Measurements from ENCODE around the gene STAB1.
"Not testable (repeated sequence)": the region's sequence is repeated elsewhere in the genome, so short reads cannot be mapped to it uniquely, and the experiment has no call there.

Gene STAB1

GRCh38 chr3:52520141-52520667 is 25.1 kb downstream of the STAB1 start:
- peaks cover 10% of the 10 kb centered on the region for H3K36me3 Mint-ChIP-seq (ENCODE audit: low read depth)
- H3K4me3 Mint-ChIP-seq: no peak overlapping the region
- H3K27me3 Mint-ChIP-seq: no peaks in the 10 kb centered on the region
- no peaks in the 10 kb centered on the region for H3K9me3 Mint-ChIP-seq
- H3K4me1 Mint-ChIP-seq (ENCODE audit: low read depth): no peaks in the 10 kb centered on the region
- no peak overlapping the region for H3K27ac Mint-ChIP-seq

- H3K4me3 Mint-ChIP-seq: no peak overlapping the region
- H3K27ac Mint-ChIP-seq: no peak overlapping the region
- no peaks in the 10 kb centered on the region for H3K27me3 Mint-ChIP-seq
- peaks cover 17% of the 10 kb centered on the region for H3K36me3 Mint-ChIP-seq (ENCODE audit: low read depth)
- no peaks in the 10 kb centered on the region for H3K4me1 Mint-ChIP-seq (ENCODE audit: low read depth)
- no peaks in the 10 kb centered on the region for H3K9me3 Mint-ChIP-seq
Observed at GRCh38 chr3:52520716-52521487, 25.8 kb downstream of the STAB1 start.

DNA sequence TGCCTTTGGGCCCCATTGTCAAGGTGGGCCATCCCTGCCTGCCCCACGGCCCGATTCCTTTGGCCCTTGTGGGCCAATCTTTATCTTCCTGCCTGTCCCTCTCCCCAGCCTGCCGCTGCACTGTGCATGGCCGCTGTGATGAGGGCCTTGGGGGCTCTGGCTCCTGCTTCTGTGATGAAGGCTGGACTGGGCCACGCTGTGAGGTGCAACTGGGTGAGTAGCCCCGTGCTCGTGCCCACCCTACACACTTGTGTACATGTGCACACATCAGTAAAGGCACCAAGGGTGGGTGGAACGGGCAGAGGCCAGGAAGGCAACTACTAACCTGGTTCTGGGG is 26.3 kb downstream of the STAB1 start:
- Mint-ChIP-seq H3K4me1 (ENCODE audit: low read depth) (no peaks in the 10 kb centered on the region), H3K4me3 (no peak overlapping the region)

DNA sequence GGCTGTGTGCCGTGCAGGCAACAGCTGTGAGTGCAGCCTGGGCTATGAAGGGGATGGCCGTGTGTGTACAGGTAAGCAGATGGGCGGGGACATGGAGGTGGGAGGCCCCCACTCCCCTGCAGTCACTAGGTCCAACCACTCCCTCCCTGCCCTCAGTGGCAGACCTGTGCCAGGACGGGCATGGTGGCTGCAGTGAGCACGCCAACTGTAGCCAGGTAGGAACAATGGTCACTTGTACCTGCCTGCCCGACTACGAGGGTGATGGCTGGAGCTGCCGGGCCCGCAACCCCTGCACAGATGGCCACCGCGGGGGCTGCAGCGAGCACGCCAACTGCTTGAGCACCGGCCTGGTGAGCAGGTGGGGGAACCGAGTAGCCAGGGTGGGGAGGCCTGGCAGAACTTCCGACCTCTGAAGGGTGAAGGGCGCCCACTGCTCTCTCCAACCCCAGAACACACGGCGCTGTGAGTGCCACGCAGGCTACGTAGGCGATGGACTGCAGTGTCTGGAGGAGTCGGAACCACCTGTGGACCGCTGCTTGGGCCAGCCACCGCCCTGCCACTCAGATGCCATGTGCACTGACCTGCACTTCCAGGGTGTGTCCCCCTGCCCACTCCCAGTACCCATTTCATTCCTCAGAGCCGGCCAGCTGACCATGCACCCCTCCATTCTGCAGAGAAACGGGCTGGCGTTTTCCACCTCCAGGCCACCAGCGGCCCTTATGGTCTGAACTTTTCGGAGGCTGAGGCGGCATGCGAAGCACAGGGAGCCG is 26.9 kb downstream of the STAB1 start:
- Mint-ChIP-seq H3K27me3 (no peaks in the 10 kb centered on the region), H3K27ac (no peak overlapping the region)

More for the DNA sequence above, 26.3 kb downstream of the STAB1 start:
- Mint-ChIP-seq H3K27me3 (no peaks in the 10 kb centered on the region), H3K36me3 (ENCODE audit: low read depth) (peaks cover 17% of the 10 kb centered on the region), H3K9me3 (no peaks in the 10 kb centered on the region), H3K27ac (no peak overlapping the region)

DNA sequence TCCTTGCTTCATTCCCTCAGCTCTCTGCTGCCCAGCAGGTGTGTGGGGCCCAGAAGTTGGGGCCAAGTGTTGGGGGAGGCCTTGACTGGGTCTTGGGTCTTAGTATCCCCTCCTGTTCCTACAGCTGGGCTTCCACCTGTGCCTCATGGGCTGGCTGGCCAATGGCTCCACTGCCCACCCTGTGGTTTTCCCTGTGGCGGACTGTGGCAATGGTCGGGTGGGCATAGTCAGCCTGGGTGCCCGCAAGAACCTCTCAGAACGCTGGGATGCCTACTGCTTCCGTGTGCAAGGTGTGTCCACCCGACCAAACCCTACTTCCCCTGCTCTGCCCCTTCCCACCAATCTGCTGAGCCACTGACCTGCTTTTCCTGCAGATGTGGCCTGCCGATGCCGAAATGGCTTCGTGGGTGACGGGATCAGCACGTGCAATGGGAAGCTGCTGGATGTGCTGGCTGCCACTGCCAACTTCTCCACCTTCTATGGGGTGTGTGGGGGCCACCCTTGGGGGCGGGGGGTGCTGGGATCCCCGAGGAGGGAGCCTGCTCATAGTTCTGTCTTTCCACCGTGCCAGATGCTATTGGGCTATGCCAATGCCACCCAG is 27.6 kb downstream of the STAB1 start:
- no peaks in the 10 kb centered on the region for H3K4me1 Mint-ChIP-seq (ENCODE audit: low read depth)
- H3K9me3 Mint-ChIP-seq: no peaks in the 10 kb centered on the region
- no peak overlapping the region for H3K27ac Mint-ChIP-seq
- no peak overlapping the region for H3K4me3 Mint-ChIP-seq
- no peaks in the 10 kb centered on the region for H3K27me3 Mint-ChIP-seq
- peaks cover 17% of the 10 kb centered on the region for H3K36me3 Mint-ChIP-seq (ENCODE audit: low read depth)

More for the DNA sequence above, 26.9 kb downstream of the STAB1 start:
- H3K9me3 Mint-ChIP-seq: no peaks in the 10 kb centered on the region
- H3K4me3 Mint-ChIP-seq: no peak overlapping the region
- no peaks in the 10 kb centered on the region for H3K4me1 Mint-ChIP-seq (ENCODE audit: low read depth)
- H3K36me3 Mint-ChIP-seq (ENCODE audit: low read depth): peaks cover 17% of the 10 kb centered on the region

- Mint-ChIP-seq H3K4me1 (ENCODE audit: low read depth) (no peaks in the 10 kb centered on the region), H3K27me3 (no peaks in the 10 kb centered on the region), H3K36me3 (ENCODE audit: low read depth) (peaks cover 21% of the 10 kb centered on the region), H3K27ac (no peak overlapping the region), H3K9me3 (no peaks in the 10 kb centered on the region), H3K4me3 (no peak overlapping the region)
Observed at GRCh38 chr3:52523386-52524257, 28.5 kb downstream of the STAB1 start.

DNA sequence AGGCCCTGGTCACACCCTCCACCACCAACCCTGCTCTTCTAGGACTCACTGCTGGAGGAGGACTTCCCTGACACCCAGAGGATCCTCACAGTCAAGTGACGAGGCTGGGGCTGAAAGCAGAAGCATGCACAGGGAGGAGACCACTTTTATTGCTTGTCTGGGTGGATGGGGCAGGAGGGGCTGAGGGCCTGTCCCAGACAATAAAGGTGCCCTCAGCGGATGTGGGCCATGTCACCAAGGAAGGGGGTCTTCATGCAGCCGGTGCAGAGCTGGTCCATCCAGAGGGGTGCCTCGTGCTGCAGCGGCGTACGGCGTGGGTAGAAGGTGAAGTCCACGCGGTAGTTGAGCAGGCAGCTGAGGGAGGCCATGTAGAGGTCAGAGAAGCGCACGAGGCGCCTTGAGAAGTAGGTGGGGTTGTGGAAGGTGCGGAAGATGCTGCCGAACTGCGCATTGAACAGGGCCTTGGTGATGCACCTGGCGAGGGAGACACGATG is 29.2 kb downstream of the STAB1 start:
- H3K27ac Mint-ChIP-seq: no peak overlapping the region
- H3K9me3 Mint-ChIP-seq: no peaks in the 10 kb centered on the region
- no peak overlapping the region for H3K4me3 Mint-ChIP-seq
- peaks cover 24% of the 10 kb centered on the region for H3K36me3 Mint-ChIP-seq (ENCODE audit: low read depth)
- H3K4me1 Mint-ChIP-seq (ENCODE audit: low read depth): no peaks in the 10 kb centered on the region
- H3K27me3 Mint-ChIP-seq: no peaks in the 10 kb centered on the region

GRCh38 chr3:52524752-52525679 is 29.9 kb downstream of the STAB1 start:
- H3K36me3 Mint-ChIP-seq (ENCODE audit: low read depth): peaks cover 24% of the 10 kb centered on the region
- H3K4me3 Mint-ChIP-seq: no peak overlapping the region
- H3K27me3 Mint-ChIP-seq: no peaks in the 10 kb centered on the region
- H3K4me1 Mint-ChIP-seq (ENCODE audit: low read depth): no peaks in the 10 kb centered on the region
- H3K27ac Mint-ChIP-seq: no peak overlapping the region
- H3K9me3 Mint-ChIP-seq: no peaks in the 10 kb centered on the region

DNA sequence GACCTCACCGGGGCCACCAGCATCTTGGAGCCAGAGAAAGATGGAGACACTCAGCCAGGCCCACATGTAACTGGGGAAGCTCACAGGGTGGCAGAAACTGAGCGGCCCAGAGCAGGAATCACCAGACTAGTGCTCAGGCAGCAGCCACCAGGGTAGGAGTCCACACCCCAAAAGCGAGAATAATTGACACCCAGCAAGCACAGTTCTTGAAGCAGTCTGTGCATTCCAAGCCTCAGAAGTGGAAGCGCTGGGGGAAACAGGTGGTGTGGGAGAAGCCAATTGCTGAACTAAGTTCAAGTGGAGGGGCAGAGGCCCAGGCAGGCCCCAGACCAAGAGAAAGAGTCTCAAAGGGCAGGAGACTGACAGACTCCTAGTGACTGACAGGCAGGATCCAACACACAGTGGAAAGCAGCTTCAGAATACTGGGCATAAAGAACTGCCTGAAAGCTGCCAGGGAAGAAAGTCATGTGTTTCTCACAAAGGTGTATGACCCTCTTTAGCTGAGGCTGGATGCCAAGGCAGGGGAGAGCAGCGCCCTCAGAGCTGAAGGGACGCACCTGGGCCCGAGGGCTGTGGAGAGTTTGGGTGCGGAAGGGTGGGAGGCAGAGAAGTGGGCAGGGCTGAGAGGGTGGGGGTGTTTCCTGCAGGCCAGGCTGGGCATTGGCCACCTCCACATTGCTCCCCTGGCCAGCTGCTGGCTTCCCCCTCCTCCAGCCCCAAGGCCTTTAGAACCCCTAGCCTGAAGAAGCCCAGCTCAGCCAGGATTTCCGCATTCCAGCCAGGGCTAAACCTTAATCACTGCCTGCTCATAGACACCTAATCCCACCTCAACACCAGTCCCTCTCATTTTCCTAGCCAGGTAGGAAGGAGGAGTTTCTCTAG is 30.8 kb downstream of the STAB1 start:
- Mint-ChIP-seq H3K27ac (no peak overlapping the region), H3K4me1 (ENCODE audit: low read depth) (no peaks in the 10 kb centered on the region), H3K27me3 (no peaks in the 10 kb centered on the region), H3K36me3 (ENCODE audit: low read depth) (peaks cover 24% of the 10 kb centered on the region), H3K9me3 (no peaks in the 10 kb centered on the region), H3K4me3 (no peak overlapping the region)

DNA sequence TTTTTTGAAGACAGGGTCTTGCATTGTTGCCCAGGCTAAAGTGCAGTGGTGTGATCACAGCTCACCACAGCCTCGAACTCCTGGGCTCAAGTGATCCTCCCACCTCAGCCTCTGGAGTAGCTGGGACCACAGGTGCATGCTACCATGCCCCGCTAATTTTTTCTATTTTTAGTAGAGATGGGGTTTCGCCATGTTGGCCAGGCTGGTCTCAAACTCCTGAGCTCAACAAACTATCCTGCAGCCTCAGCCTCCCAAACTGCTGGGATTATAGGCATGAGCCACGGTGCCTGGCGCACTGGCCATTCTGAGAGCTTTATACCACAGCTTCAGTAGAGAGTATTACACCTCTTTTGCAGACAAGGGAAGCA is 31.5 kb downstream of the STAB1 start:
- peaks cover 24% of the 10 kb centered on the region for H3K36me3 Mint-ChIP-seq (ENCODE audit: low read depth)
- H3K27ac Mint-ChIP-seq; H3K27me3 Mint-ChIP-seq; H3K4me3 Mint-ChIP-seq; H3K4me1 Mint-ChIP-seq (ENCODE audit: low read depth); H3K9me3 Mint-ChIP-seq: not testable (repeated sequence)

- peaks cover 3% of the 10 kb centered on the region for H3K4me1 Mint-ChIP-seq (ENCODE audit: low read depth)
- H3K9me3 Mint-ChIP-seq: no peaks in the 10 kb centered on the region
- no peak overlapping the region for H3K27ac Mint-ChIP-seq
- H3K27me3 Mint-ChIP-seq: no peaks in the 10 kb centered on the region
- H3K36me3 Mint-ChIP-seq (ENCODE audit: low read depth): peaks cover 24% of the 10 kb centered on the region
- no peak overlapping the region for H3K4me3 Mint-ChIP-seq
Observed at GRCh38 chr3:52527039-52527731, 32.0 kb downstream of the STAB1 start.

DNA sequence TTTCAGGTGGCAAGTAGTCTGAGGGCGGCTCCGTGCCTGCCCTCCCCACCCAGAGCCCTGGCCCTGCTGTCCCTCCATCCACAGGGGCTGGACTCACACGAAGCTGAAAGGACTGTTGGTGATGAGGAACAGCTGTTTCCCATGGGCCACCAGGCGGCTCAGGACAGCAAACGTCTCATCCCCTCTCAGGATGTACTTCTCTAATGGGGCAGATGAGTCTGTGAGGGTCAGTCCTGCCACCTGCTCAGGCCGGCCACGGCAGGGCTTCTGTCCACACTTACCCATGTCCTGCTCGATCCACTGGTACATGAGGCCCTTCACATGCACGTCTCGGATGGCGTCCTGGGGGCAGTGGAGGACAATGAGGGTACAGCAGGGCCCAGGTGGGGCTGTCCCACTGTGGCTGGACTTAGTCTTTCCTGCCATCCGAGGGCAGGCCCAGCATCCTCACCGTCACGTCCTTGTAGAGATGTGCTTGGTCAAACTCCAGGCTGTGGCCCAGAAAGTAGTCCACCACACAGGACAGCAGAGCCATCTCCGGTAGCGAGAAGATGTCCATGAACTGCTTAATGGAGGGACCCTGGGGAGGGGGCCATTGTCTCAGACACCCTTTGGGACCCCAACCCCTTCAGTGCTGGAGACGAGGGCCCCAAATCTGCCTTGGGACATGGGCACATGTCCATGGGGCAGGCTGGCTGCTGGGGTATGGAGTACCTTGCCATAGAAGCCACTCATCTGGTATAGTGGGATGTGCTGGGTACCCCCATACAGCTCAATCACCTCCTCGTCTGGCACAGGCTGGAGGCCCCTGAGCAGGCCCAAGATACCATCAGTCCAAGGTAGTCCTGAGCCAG is 32.8 kb downstream of the STAB1 start:
- Mint-ChIP-seq H3K27ac (no peak overlapping the region), H3K36me3 (ENCODE audit: low read depth) (peaks cover 24% of the 10 kb centered on the region), H3K4me1 (ENCODE audit: low read depth) (peaks cover 8% of the 10 kb centered on the region), H3K27me3 (no peaks in the 10 kb centered on the region), H3K9me3 (no peaks in the 10 kb centered on the region), H3K4me3 (no peak overlapping the region)
